OCI-LY3 (cell line): ENCODE measurements around the gene FITM1.

Experiments
- H2AFZ ChIP-seq: fragments of 200-600, 300-600 bp; shearing (Covaris generic); 2 replicates; pipeline ENCODE4 v1.6.0; 2014; ENCODE audit warnings: antibody characterized with exemption, low read depth, low read length
- H3K27ac ChIP-seq: fragments of 200-600, 300-600 bp; sonication (generic); 2 replicates; pipeline ENCODE4 v1.5.1; 2014; ENCODE audit warnings: mild to moderate bottlenecking, low read length, moderate library complexity, mixed read lengths
- H3K27me3 ChIP-seq: fragments of 200-600, 300-600 bp; sonication (generic); 2 replicates; pipeline ENCODE4 v1.6.1; 2014; ENCODE audit warnings: low read depth, low read length, mixed read lengths
- H3K36me3 ChIP-seq: fragments of 200-600, 300-600 bp; sonication (generic); replicated peaks from 2 replicates; pipeline ENCODE3; 2014; ENCODE audit warnings: low read depth, low read length, mixed read lengths
- H3K4me1 ChIP-seq: fragments of 300-600, 200-600 bp; sonication (generic); 2 replicates; pipeline ENCODE4 v1.6.1; 2014; ENCODE audit warnings: low read length, mixed read lengths
- H3K4me2 ChIP-seq: fragments of 200-600, 300-600 bp; sonication (generic); 2 replicates; pipeline ENCODE4 v1.6.1; 2014; ENCODE audit warnings: low read length, mixed read lengths
- H3K4me3 ChIP-seq: fragments of 300-600, 200-600 bp; sonication (generic); 2 replicates; pipeline ENCODE4 v1.5.1; 2014; ENCODE audit warnings: antibody characterized with exemption, mild to moderate bottlenecking, low read length, moderate library complexity
- H3K79me2 ChIP-seq: fragments of 300-600, 200-600 bp; shearing (Covaris generic); 2 replicates; pipeline ENCODE4 v1.6.1; 2014; ENCODE audit warnings: mild to moderate bottlenecking, low read length, mixed read lengths
- H3K9ac ChIP-seq: fragments of 300-600, 200-600 bp; shearing (Covaris generic); 2 replicates; pipeline ENCODE4 v1.6.0; 2014; ENCODE audit warnings: mild to moderate bottlenecking, low read length, moderate library complexity
- H3K9me3 ChIP-seq: fragments of 200-600, 300-600 bp; shearing (Covaris generic); 2 replicates; pipeline ENCODE4 v1.6.1; 2014; ENCODE audit warnings: low read length, mixed read lengths; ENCODE audit not compliant: insufficient read depth
- H4K20me1 ChIP-seq: fragments of 200-600, 300-600 bp; sonication (generic); 2 replicates; pipeline ENCODE4 v1.6.1; 2016; ENCODE audit warnings: low read length, mixed read lengths; ENCODE audit not compliant: insufficient read depth
- EZH2phosphoT487 ChIP-seq: fragments of 200-600 bp; shearing (Covaris generic); IDR thresholded peaks from 2 replicates; pipeline ENCODE4 v1.6.1; 2018; ENCODE audit warnings: antibody characterized with exemption, mixed run types, low read depth
- TF ChIP-seq, protein P1 (sequence below): fragments of 200-600, 300-600 bp; sonication (generic); IDR thresholded peaks from 2 replicates; pipeline ENCODE4 v1.5.1; 2014; ENCODE audit warnings: antibody characterized with exemption, low read length, low read depth

FITM1 gene

DNA sequence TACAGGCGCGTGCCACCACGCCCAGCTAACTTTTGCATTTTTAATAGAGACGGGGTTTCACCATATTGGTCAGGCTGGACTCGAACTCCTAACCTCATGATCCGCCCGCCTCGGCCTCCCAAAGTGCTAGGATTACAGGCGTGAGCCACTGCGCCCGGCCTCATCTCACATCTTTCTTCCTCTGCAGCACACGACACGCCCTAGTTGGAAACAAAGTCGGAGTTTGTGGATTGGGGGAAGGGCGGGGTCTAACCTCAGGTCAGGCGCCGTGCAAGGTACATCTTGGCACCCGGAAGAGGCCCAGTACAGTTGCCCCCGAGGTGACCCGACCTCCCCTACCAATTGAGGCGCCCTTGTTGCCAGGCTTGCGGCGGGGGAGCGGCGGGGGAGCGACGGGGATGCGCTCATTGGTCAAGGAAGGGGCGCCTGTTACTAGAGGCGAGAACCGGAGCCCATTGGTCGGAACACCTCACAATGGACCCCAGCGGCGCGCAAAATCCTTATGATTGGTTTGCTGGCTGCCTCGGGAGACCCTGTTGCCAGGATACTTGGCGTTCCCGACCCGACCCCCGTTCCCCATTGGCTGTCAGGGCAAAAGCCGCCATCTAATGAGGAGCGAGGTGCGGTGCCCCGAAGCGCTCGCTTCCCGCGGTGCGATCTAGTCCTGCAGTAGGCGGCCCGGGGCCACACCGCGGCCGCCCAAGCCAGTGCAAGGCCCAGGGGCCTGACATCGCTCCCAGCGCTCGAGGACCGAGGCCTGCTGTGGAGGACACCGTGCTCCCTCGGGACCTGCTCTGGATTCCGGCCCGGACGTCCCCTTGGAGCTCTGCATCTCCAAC lies 41.2 kb downstream of the FITM1 start, which contains the start of gene REC8:
TSS of gene REC8 (plus strand) at position 659 of the 839 bp plus-strand sequence. CDS start 473 bp downstream, outside the sequence.
- H3K36me3 ChIP-seq, result peaks cover 16% of the 10 kb centered on the region
- H3K27me3 ChIP-seq, result no peaks in the 10 kb centered on the region
- H3K9ac ChIP-seq, result no peak within 1 kb of the TSS
- H2AFZ ChIP-seq, result no peak within 1 kb of the TSS
- H3K4me3 ChIP-seq, result no peak within 1 kb of the TSS
- TF ChIP-seq EZH2phosphoT487, result no peak
- TF ChIP-seq, protein P1, sequence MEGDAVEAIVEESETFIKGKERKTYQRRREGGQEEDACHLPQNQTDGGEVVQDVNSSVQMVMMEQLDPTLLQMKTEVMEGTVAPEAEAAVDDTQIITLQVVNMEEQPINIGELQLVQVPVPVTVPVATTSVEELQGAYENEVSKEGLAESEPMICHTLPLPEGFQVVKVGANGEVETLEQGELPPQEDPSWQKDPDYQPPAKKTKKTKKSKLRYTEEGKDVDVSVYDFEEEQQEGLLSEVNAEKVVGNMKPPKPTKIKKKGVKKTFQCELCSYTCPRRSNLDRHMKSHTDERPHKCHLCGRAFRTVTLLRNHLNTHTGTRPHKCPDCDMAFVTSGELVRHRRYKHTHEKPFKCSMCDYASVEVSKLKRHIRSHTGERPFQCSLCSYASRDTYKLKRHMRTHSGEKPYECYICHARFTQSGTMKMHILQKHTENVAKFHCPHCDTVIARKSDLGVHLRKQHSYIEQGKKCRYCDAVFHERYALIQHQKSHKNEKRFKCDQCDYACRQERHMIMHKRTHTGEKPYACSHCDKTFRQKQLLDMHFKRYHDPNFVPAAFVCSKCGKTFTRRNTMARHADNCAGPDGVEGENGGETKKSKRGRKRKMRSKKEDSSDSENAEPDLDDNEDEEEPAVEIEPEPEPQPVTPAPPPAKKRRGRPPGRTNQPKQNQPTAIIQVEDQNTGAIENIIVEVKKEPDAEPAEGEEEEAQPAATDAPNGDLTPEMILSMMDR, result no peak
- H3K4me1 ChIP-seq, result no peaks in the 10 kb centered on the region
- H3K9me3 ChIP-seq, result no peaks in the 10 kb centered on the region
- H3K79me2 ChIP-seq, result no peaks in the 10 kb centered on the region
- no peak within 1 kb of the TSS for H3K4me2 ChIP-seq
- H4K20me1 ChIP-seq, result no peaks in the 10 kb centered on the region
- H3K27ac ChIP-seq, result no peak within 1 kb of the TSS

DNA sequence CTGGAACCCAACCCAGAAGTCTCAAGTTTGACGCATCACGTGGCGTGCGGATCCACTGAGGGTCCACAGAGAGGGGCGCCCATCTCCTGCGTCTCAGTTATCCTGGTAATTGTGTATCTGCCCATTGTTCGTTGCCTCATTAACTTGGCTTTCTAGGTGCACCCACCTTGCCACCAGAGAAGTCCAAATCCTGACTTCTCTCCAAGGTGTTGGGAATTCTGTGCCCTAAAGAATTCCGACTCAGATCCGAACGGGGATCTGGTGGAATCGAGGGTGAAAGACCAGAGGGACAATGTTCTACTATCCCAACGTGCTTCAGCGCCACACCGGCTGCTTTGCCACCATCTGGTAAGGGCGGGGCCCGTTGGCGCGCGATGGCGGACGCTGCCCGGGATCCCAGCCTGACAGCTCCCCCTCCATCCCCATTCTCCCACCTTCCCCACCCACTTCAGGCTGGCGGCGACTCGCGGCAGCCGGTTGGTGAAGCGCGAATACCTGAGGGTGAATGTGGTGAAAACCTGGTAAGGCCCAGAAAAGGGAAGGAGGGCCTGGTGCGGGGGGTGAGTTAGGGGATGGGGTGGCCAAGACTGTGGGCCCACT lies 41.9 kb downstream of the FITM1 start:
- Histone ChIP-seq H3K36me3 (peaks cover 21% of the 10 kb centered on the region), H3K9ac (no peak overlapping the region), H3K9me3 (no peaks in the 10 kb centered on the region), H3K79me2 (no peaks in the 10 kb centered on the region), H3K4me1 (no peaks in the 10 kb centered on the region), H3K27me3 (no peaks in the 10 kb centered on the region), H2AFZ (no peak overlapping the region), H4K20me1 (no peaks in the 10 kb centered on the region), H3K4me2 (no peak overlapping the region), H3K27ac (no peak overlapping the region), H3K4me3 (no peak overlapping the region)
- no peak for TF ChIP-seq EZH2phosphoT487
- TF ChIP-seq, protein P1, result no peak

DNA sequence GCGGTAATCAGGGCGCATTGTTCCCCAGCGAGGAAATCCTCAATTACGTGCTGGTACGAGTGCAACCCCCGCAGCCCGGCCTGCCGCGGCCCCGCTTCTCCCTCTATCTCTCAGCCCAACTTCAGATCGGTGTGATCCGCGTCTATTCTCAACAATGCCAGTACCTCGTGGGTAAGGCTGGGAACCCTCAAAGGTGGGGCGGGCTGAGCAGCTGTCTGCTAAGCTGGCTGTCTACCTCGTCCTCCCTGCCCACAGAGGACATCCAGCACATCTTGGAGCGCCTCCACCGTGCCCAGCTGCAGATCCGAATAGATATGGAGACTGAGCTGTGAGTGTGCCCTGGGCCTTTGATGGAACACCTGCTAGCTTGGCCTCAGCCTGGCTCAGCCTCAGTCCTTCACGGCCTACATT lies 42.4 kb downstream of the FITM1 start:
- Histone ChIP-seq H3K9ac (no peak overlapping the region), H3K4me2 (no peak overlapping the region), H3K36me3 (peaks cover 17% of the 10 kb centered on the region), H3K27me3 (no peaks in the 10 kb centered on the region), H3K79me2 (no peaks in the 10 kb centered on the region), H3K4me3 (no peak overlapping the region), H3K27ac (no peak overlapping the region), H3K4me1 (no peaks in the 10 kb centered on the region), H2AFZ (no peak overlapping the region), H3K9me3 (no peaks in the 10 kb centered on the region), H4K20me1 (no peaks in the 10 kb centered on the region)
- TF ChIP-seq EZH2phosphoT487, result no peak
- TF ChIP-seq, protein P1, result no peak

DNA sequence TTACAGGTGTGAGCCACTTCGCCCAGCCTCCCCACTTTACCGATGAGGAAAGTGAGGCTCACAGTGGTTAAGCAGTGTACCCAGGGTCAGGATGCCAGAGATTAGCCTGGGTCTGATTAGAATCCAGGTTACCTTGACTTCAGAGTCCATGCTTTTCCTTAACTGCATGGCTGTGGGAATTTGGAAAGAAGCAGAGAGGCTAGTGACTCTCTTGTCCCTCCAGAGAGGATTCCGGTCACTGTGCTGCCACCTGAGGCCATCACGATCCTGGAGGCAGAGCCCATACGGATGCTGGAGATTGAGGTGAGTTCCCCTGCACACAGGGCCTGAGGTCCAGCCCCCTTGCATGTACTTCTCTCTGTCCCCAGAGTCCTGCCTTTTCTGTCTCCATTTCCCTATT lies 46.1 kb downstream of the FITM1 start:
- Histone ChIP-seq H3K4me3 (no peak overlapping the region), H3K27ac (no peak overlapping the region), H4K20me1 (no peaks in the 10 kb centered on the region), H2AFZ (no peak overlapping the region), H3K4me1 (no peaks in the 10 kb centered on the region), H3K27me3 (no peaks in the 10 kb centered on the region), H3K79me2 (no peaks in the 10 kb centered on the region), H3K4me2 (no peak overlapping the region), H3K9ac (no peak overlapping the region), H3K36me3 (peaks cover 45% of the 10 kb centered on the region), H3K9me3 (no peaks in the 10 kb centered on the region)
- TF ChIP-seq EZH2phosphoT487, result no peak
- TF ChIP-seq, protein P1, result no peak
